ENCODE data around the gene TXK.

Gene TXK

GRCh38 chr4:48021100-48021499, 113.0 kb downstream of the TXK start:
- DNase-seq (ENCODE audit: low read depth), result no peak

- no peak for DNase-seq (ENCODE audit: low read depth)
These were observed 115.9 kb downstream of the TXK start for GRCh38 chr4:48018112-48018511.

GRCh38 chr4:48017108-48017571, 116.9 kb downstream of the TXK start:
- no peak for DNase-seq (ENCODE audit: low read depth)

All from stimulated activated CD8-positive, alpha-beta memory T cell treated with anti-CD3 and anti-CD28 coated beads, Interleukin-15, amount 100 ng/mL, for 1 hour (primary cell).